Mucosa of descending colon (tissue), 3 donors: ENCODE data around the gene KRT1. TPM values are rescaled to one million over a fixed set of nuclear protein-coding genes. Genes with fewer than 3 reads are reported as not detected.
A peak's percentile ranks its signal among the peaks of the same experiment; 100 is the strongest.

Source experiments
- ATAC-seq: fragments of 200-7000 bp; cut with Tn5 transposase; one replicate; pipeline ENCODE4 v1.9.1; 2020; ENCODE audit warnings: mild to moderate bottlenecking, moderate library complexity
- DNase-seq, 3 donors: peaks; one replicate each; pipeline ENCODE4 v3.0.0-alpha.2; 2020
- H3K36me3 ChIP-seq: fragments of 200-600 bp; one replicate; pipeline ENCODE4 v1.8.0; 2021; ENCODE audit warnings: low read depth, mild to moderate bottlenecking
- H3K4me1 ChIP-seq: fragments of 200-600 bp; one replicate; pipeline ENCODE4 v1.8.0; 2021; ENCODE audit warnings: low read depth, mild to moderate bottlenecking
- H3K4me3 ChIP-seq: fragments of 200-600 bp; one replicate; pipeline ENCODE4 v1.8.0; 2021; ENCODE audit warnings: mild to moderate bottlenecking
- H3K9me3 ChIP-seq: fragments of 200-600 bp; one replicate; pipeline ENCODE4 v1.8.0; 2021; ENCODE audit warnings: mild to moderate bottlenecking
- intact Hi-C, 2 donors: fragments of 100-400 bp; cut with DNase I in 1 of 2; cut with micrococcal nuclease in 1 of 2; formaldehyde crosslinking; loops; one replicate each; pipeline versions ENCODE4 v1.11.0 to v1.11.1; 2022; cut with DNase I, micrococcal nuclease
- total RNA-seq, 3 donors: library from RNA; stranded (reverse); fragmentation: NEBNext Ultra II Directional in 2 of 3; extraction: Animal tissue kit (Norgen Biotek cat#: 25700) in 2 of 3; gene quantifications; one replicate each; pipeline versions ENCODE4 v1.2.1 to v1.2.4, GENCODE V29; 2021 to 2023
- TF ChIP-seq, protein P1 (sequence below): fragments of 200-600 bp; IDR thresholded peaks from one replicate; pipeline ENCODE4 v1.8.0; 2022; ENCODE audit warnings: antibody characterized with exemption, mild to moderate bottlenecking
- donor health status: DM: no; HTN: no; CAD: no; lungs with moderate emphysema.
- donor health status: DM: no; HTN: no; CAD: no.
- donor health status: DM: no; HTN: yes; CAD: no.

The KRT1 gene
- total RNA-seq, 3 donors from 2014 or later, result 0.35 to 0.89 (median 0.38) TPM

DNA sequence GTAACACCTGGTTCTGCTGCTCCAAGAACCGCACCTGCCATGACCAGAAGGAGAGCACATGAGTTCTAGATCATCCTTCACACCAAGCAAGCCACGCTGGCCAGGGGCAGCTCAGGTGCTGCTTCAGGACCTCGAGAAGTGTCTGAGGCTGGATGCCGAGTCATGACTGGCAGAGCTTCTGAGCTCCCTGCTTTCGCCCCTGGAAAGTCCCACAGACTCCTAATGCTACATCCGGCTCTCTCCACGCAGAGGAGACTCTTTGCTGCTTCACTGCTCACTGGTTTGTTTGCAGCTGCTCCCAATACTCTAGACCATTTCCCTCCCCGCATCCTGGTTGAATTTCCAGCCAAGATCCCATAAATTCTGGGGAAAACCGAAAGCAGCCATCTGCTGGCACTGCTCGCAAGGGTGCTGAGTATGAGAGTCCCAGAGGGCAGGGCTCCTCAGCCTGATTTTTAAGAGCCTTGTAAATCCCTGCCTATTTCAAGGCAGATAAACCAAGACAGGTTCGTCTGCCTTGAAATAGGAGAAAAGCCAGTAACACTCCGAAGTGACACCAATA lies 29.6 kb downstream of the KRT1 start:
- intact Hi-C loops, result no loop called here
- TF ChIP-seq, protein P1, sequence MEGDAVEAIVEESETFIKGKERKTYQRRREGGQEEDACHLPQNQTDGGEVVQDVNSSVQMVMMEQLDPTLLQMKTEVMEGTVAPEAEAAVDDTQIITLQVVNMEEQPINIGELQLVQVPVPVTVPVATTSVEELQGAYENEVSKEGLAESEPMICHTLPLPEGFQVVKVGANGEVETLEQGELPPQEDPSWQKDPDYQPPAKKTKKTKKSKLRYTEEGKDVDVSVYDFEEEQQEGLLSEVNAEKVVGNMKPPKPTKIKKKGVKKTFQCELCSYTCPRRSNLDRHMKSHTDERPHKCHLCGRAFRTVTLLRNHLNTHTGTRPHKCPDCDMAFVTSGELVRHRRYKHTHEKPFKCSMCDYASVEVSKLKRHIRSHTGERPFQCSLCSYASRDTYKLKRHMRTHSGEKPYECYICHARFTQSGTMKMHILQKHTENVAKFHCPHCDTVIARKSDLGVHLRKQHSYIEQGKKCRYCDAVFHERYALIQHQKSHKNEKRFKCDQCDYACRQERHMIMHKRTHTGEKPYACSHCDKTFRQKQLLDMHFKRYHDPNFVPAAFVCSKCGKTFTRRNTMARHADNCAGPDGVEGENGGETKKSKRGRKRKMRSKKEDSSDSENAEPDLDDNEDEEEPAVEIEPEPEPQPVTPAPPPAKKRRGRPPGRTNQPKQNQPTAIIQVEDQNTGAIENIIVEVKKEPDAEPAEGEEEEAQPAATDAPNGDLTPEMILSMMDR, result no peak
- Histone ChIP-seq H3K4me1 (peaks cover 6% of the 10 kb centered on the region), H3K4me3 (no peak overlapping the region), H3K36me3 (no peaks in the 10 kb centered on the region), H3K9me3 (no peaks in the 10 kb centered on the region)
- ATAC-seq (peak; percentile 72), DNase-seq (peak in 1 of 3 donors; percentile 38)

- ATAC-seq, result no peak
- Histone ChIP-seq H3K4me3 (no peak overlapping the region), H3K9me3 (no peaks in the 10 kb centered on the region), H3K4me1 (peaks cover 6% of the 10 kb centered on the region), H3K36me3 (no peaks in the 10 kb centered on the region)
- intact Hi-C loops, result no loop called here
- TF ChIP-seq, protein P1, result no peak
- DNase-seq, result no peak
Measured at GRCh38 chr12:52649066-52649465, 31.1 kb downstream of the KRT1 start.

- H3K36me3 ChIP-seq, result no peaks in the 10 kb centered on the region
- TF ChIP-seq, protein P1, result no peak
- no peaks in the 10 kb centered on the region for H3K9me3 ChIP-seq
- DNase-seq (no peak), ATAC-seq (no peak)
- H3K4me1 ChIP-seq, result peaks cover 6% of the 10 kb centered on the region
- intact Hi-C loops, result no loop called here
- no peak overlapping the region for H3K4me3 ChIP-seq
Measured at GRCh38 chr12:52648012-52648550, 32.1 kb downstream of the KRT1 start.

GRCh38 chr12:52647601-52648000 lies 32.6 kb downstream of the KRT1 start:
- H3K36me3 ChIP-seq, result no peaks in the 10 kb centered on the region
- no peaks in the 10 kb centered on the region for H3K9me3 ChIP-seq
- TF ChIP-seq, protein P1, result no peak
- no peak overlapping the region for H3K4me3 ChIP-seq
- intact Hi-C loops, result no loop called here
- ATAC-seq (no peak), DNase-seq (no peak)
- H3K4me1 ChIP-seq, result peaks cover 6% of the 10 kb centered on the region

DNA sequence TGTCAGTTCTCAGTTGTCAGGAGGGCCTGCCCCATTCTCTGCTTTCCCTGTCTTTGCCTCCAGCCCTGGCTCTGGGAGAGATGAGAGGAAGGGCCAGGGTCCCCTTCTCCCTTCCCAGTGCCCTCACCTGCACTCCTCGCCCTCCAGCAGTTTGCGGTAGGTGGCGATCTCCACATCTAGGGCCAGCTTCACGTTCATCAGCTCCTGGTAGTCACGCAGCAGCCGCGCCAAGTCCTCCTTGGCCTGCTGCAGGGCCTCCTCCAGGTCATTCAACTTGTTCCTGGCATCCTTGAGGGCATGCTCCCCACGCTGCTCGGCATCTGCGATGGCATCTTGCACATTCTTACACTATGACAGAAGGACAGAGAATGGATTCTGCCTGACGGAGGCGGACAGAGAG lies 33.6 kb downstream of the KRT1 start:
- Histone ChIP-seq H3K36me3 (no peaks in the 10 kb centered on the region), H3K4me1 (peaks cover 6% of the 10 kb centered on the region), H3K4me3 (no peak overlapping the region), H3K9me3 (no peaks in the 10 kb centered on the region)
- TF ChIP-seq, protein P1, result no peak
- intact Hi-C loops, result no loop called here
- DNase-seq (no peak), ATAC-seq (no peak)
